ENCODE results near the gene RDX. TPM values are rescaled to one million over a fixed set of nuclear protein-coding genes. Genes with fewer than 3 reads are reported as not detected.

The RDX gene
- total RNA-seq, 1 experiment from 2014 or later, result 131 TPM

DNA sequence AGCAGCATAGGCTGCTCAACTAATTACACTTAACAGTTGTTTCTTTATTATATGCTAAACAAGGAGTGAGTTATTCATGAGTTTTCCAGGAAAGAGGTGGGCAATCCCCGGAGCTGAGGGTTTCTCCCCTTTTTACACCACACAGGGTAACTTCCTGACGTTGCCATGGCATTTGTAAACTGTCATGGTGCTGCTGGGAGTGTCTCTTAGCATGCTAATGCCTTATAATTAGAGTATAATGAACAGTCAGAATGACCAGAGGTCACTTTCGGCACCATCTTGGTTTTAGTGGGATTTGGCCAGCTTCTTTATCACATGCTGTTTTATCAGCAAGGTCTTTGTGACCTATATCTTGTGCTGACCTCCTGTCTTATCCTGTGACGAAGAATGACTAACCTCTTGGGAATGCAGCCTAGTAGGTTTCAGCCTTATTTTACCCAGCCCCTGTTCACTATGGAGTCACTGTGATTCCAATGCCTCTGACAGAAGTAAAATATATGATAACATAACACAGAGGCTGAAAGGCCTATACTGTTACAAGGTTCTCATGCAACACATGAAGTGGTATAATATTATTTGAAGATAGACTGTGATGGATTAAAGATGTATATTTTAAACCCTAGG is 41.3 kb upstream of the RDX start (continued):
- TF ChIP-seq EZH2phosphoT487 (IDR thresholded peaks at IDR 0.05; ENCODE audit: borderline replicate concordance) (no peak), ZNF274 (IDR thresholded peaks at IDR 0.05; ENCODE audit: low read depth, low read length) (no peak), CBX3 (IDR thresholded peaks at IDR 0.05; ENCODE audit: low read depth) (peak; percentile 88; the same call in 1 of the 2 replicates), EGR1 (IDR thresholded peaks at IDR 0.05; ENCODE audit: low read depth) (peak; percentile 27; the same call in 1 of the 2 replicates), SRF (IDR thresholded peaks at IDR 0.05; ENCODE audit: low read depth) (no peak), ZBTB33 (IDR thresholded peaks at IDR 0.05; ENCODE audit: extremely low read depth, insufficient replicate concordance, low read length) (no peak), TCF7L2 (IDR thresholded peaks at IDR 0.05; ENCODE audit: borderline replicate concordance, extremely low read depth, insufficient read depth, insufficient read length) (no peak), POLR2A (IDR thresholded peaks at IDR 0.05; ENCODE audit: borderline replicate concordance, extremely low read depth, insufficient read depth, insufficient read length) (no peak), EZH2 (IDR thresholded peaks at IDR 0.05) (no peak), ZFX (IDR thresholded peaks at IDR 0.05) (no peak), JUND (IDR thresholded peaks at IDR 0.05) (peak; percentile 80), SIN3A (IDR thresholded peaks at IDR 0.05; ENCODE audit: low read depth) (no peak), ATF3 (IDR thresholded peaks at IDR 0.05) (no peak), ELF1 (IDR thresholded peaks at IDR 0.05; ENCODE audit: borderline replicate concordance, low read depth) (no peak)

DNA sequence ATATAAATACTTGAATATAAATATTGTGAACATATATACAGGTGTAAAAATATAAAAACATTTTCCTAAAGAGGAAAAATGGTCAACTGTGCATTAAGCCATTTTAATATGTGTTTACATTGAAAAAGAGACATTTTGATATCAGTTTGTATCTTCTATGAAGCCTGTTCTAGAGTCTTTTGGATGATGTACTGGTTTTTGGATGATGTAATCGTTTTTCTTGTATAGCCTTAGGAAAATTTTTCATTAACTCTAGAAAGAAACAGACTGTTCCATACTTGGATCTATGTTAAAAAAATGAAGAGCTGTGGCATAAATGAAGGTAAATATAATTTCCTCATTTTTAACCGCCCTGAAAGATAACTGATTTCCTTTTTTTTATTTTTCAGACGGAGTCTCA is 39.6 kb upstream of the RDX start:
- Histone ChIP-seq H4K20me1 (ENCODE audit: insufficient read depth) (no peaks in the 10 kb centered on the region), H3K79me2 (ENCODE audit: insufficient read depth, low read length) (no peaks in the 10 kb centered on the region), H3K9ac (ENCODE audit: low read length) (no peak overlapping the region), H3K27me3 (ENCODE audit: insufficient read depth, low read length) (no peaks in the 10 kb centered on the region), H3K9me3 (ENCODE audit: control insufficient read depth in 1 of 2, insufficient read depth in 1 of 2, low read depth in 1 of 2, low read length in 2 of 2) (peaks cover 0 to 6% of the 10 kb centered on the region in 2 experiments; a peak in 1 of 4 replicates), H3K4me1 (ENCODE audit: control insufficient read depth in 1 of 2, insufficient read depth in 2 of 2, low read length in 2 of 2) (peaks cover 16 to 27% of the 10 kb centered on the region in 2 experiments), H2AFZ (ENCODE audit: low read depth, low read length, poor library complexity, severe bottlenecking) (no peak overlapping the region), H3K9me2 (ENCODE audit: insufficient read depth) (no peaks in the 10 kb centered on the region), H3K4me2 (ENCODE audit: low read length) (no peak overlapping the region), H3K36me3 (ENCODE audit: control insufficient read depth in 1 of 2, insufficient read depth in 2 of 2, low read length in 2 of 2) (0 out of 4 replicates have a peak, but pooled peaks cover 0 to 2% of the 10 kb centered on the region in 2 experiments), H3K4me3 (replicated peaks in 1 of 2; ENCODE audit: low read depth in 1 of 2, low read length in 2 of 2) (no peak overlapping the region), H3K27ac (ENCODE audit: low read depth, low read length) (no peak overlapping the region)
- RAD21 ChIA-PET (ENCODE audit: low non-redundant PET in 1 of 2, low total read pairs in 2 of 2, uncharacterized antibody in 2 of 2, unreplicated experiment in 2 of 2), result no interaction called here
- CTCF ChIA-PET, result no interaction called here
- no TSS peak for BruUV-seq (replicated peaks)
- intact Hi-C loops (cut with micrococcal nuclease), result no loop called here
- POLR2A ChIA-PET, result no interaction called here
- DNase-seq (ENCODE audit: low read depth, low spot score) (no peak), ATAC-seq (no peak)
- no peak for TF ChIP-seq FOSL1 (IDR thresholded peaks at IDR 0.05; ENCODE audit: low read depth)
- TF ChIP-seq SIN3A (IDR thresholded peaks at IDR 0.05; ENCODE audit: low read depth), result no peak
- no peak for TF ChIP-seq ZNF274 (IDR thresholded peaks at IDR 0.05; ENCODE audit: low read depth, low read length)
- no peak for TF ChIP-seq JUND (IDR thresholded peaks at IDR 0.05)
- no peak for TF ChIP-seq POLR2AphosphoS5 (IDR thresholded peaks at IDR 0.05; ENCODE audit: low read depth, low read length)
- TF ChIP-seq TCF7L2 (IDR thresholded peaks at IDR 0.05; ENCODE audit: borderline replicate concordance, extremely low read depth, insufficient read depth, insufficient read length), result no peak
- TF ChIP-seq ZFX (IDR thresholded peaks at IDR 0.05), result no peak
- TF ChIP-seq CBX3 (IDR thresholded peaks at IDR 0.05; ENCODE audit: low read depth), result no peak
- TF ChIP-seq REST (IDR thresholded peaks at IDR 0.05; ENCODE audit: low read depth), result no peak
- no peak for TF ChIP-seq ATF3 (IDR thresholded peaks at IDR 0.05)
- TF ChIP-seq CEBPB (IDR thresholded peaks at IDR 0.05; ENCODE audit: low read depth), result no peak
- TF ChIP-seq EZH2 (IDR thresholded peaks at IDR 0.05), result no peak
- TF ChIP-seq YY1 (IDR thresholded peaks at IDR 0.05; ENCODE audit: extremely low read depth, insufficient replicate concordance, low read depth, low read length), result no peak
- no peak for TF ChIP-seq EGR1 (IDR thresholded peaks at IDR 0.05; ENCODE audit: low read depth)
